ENCODE results near the gene TMEM135.

DNA sequence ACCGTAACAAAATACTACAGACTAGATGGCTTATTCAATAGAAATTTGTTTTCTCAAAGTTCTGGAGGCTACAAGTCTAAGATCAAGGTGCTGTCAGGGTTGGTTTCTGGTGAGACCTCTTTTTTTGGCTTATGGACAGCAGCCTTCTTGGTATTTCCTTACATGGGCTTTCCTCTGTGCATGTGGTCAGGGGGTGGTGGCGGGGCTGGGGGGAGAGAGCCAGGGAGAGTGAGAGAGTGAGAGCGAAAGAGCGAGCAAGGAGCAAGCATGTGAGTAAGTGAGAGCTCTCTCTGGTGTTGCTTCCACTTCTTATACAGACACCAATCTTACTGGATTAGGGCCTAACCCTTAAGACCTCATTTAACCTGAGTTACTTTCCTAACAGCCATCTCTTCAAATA lies 181.5 kb downstream of the TMEM135 start:
- TF ChIP-seq, protein P1, sequence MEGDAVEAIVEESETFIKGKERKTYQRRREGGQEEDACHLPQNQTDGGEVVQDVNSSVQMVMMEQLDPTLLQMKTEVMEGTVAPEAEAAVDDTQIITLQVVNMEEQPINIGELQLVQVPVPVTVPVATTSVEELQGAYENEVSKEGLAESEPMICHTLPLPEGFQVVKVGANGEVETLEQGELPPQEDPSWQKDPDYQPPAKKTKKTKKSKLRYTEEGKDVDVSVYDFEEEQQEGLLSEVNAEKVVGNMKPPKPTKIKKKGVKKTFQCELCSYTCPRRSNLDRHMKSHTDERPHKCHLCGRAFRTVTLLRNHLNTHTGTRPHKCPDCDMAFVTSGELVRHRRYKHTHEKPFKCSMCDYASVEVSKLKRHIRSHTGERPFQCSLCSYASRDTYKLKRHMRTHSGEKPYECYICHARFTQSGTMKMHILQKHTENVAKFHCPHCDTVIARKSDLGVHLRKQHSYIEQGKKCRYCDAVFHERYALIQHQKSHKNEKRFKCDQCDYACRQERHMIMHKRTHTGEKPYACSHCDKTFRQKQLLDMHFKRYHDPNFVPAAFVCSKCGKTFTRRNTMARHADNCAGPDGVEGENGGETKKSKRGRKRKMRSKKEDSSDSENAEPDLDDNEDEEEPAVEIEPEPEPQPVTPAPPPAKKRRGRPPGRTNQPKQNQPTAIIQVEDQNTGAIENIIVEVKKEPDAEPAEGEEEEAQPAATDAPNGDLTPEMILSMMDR (IDR thresholded peaks at IDR 0.05): no peak
- no peak for TF ChIP-seq POLR2A (IDR thresholded peaks at IDR 0.05)

Data from right lobe of liver (tissue), 4 donors.